Measurements from ENCODE around the gene CHCHD10.

GRCh38 chr22:23816156-23816976 is 48.6 kb upstream of the CHCHD10 start:
- TF ChIP-seq FOS (IDR thresholded peaks at IDR 0.05; ENCODE audit: borderline replicate concordance, extremely low read depth, insufficient read length) (no peak), CBFB (IDR thresholded peaks at IDR 0.05; ENCODE audit: low read depth) (no peak), NRF1 (conservative IDR thresholded peaks at IDR 0.05; ENCODE audit: low read depth, low read length) (no peak), CTCF (IDR thresholded peaks at IDR 0.05 in 2 of 3, conservative IDR thresholded peaks at IDR 0.05 in 1 of 3; ENCODE audit: control insufficient read depth in 2 of 3, extremely low read depth in 1 of 3, insufficient read depth in 1 of 3, low read depth in 3 of 3, low read length in 3 of 3) (no peak), EZH2 (IDR thresholded peaks at IDR 0.05; ENCODE audit: borderline replicate concordance, control insufficient read depth, low read depth, low read length) (no peak), FOXM1 (IDR thresholded peaks at IDR 0.05; ENCODE audit: low read depth, low read length) (no peak)

Measured in GM12878 (cell line).